ENCODE data around the gene ABHD5.

GRCh38 chr3:43735618-43736017, 44.9 kb downstream of the ABHD5 start:
- TF ChIP-seq FOXP2 (optimal IDR thresholded peaks at IDR 0.05; ENCODE audit: control extremely low read depth, extremely low read length, insufficient read depth) (no peak), EZH2 (IDR thresholded peaks at IDR 0.05) (no peak)

All from SK-N-MC (cell line).